ENCODE data around the gene UNG.
A peak's percentile ranks its signal among the peaks of the same experiment; 100 is the strongest.
"Not testable (repeated sequence)": the region's sequence is repeated elsewhere in the genome, so short reads cannot be mapped to it uniquely, and the experiment has no call there.

Gene UNG

GRCh38 chr12:109124878-109125648 lies 27.7 kb downstream of the UNG start:
- no peak for DNase-seq

DNA sequence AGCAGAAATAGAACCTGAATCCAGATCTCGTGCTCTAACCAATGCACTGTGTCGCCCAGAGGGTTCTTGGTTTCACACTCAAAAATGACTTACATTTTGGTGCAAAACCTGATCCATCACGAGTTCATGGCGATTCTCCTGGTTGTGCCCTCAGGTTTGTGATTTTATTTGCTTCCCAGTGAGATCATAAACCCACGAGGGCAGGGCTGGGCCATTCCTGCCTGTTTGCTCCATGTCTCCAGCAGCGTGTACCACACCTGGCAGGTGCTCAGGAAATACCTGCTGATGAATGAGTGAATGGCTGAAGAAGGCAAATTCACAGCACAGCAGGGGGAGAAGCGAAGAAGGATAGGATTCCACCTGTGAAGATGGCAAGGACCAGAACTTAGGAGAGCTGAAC lies 28.4 kb downstream of the UNG start:
- no peak for DNase-seq

GRCh38 chr12:109126784-109127183 lies 29.4 kb downstream of the UNG start:
- no peak for DNase-seq

- DNase-seq: no peak
Measured at GRCh38 chr12:109127533-109128242, 30.3 kb downstream of the UNG start.

DNA sequence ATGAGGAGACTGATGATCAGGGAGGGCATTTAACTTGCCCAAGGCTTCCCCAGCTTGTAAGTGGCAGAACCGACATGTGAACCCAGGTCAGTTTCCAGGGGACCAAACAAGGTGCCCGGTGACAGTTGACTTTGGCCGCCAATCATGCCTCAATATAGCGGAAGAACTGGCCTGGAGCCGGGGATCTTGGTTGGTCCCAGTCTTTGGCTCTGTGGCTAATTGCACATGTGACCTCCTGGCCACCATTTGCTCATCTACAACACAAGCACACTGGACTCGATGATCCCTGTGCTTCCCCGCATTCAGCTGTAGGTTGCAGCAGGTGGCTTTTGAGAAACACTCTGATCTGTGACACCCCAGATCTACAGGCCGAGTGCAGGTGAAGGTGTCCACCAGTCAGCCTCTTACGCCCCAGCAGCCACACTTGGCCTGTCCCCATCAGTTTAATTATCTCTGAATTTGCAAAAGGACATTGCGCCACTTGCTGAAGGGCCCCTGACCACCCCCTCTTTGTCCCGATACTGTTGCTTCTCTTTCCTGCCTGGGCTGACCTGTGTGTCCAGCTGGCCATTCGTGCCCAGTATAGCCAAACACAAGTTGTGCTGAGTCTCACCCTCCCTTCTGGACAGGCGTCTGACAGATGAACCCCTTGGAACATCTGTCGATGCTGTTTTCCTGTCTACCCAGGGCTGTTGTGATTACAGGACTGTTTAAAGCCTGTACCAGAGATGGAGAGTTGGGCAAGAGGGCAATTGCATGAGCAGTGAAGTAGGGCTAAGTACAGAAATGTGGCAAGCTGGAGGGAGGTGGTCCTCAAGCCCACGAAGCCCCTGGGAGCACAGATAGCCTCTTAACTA lies 33.1 kb downstream of the UNG start:
- DNase-seq: no peak

DNA sequence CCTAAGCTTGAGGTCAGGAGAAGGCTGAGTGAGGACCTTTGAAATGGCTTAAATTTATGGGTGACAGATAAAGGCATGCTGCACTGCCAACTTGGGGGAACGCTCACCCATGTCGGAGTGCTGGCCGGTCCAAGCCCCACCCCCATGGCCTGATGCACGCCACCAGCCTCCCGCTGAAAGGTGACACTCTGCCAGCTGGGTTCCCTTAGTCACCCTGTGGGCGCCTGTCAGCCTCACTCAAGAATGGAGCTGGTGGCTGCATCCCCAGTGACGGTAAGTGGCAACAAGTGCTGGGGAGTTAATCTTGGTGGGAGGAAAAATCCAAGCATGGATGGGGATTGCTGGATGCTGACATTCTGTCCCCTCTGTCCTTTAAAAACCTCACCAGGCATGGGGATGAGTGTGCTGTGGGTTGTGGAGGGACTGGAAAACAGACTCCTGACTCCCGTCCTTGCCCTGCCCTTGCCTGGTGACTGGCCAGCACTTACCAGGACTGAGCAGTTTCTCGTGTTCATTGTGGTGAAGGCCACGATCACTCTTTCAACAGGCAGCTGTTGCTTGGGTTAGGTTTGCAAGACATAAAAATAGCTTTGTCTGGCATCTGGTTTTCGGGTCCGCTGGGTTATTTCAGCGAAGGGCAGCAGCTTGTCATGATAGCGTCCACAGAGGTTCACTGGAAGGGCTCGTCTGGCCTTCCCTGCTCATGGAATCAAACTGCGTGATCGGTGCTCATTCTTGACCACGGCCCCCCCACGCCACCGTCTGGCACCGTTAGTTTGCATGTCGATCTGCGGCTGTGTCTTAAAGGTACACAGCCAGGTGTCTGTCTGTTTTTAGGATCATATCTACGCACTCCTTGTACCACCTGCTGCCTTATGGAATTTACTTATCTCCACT lies 34.0 kb downstream of the UNG start:
- no peak for DNase-seq

DNA sequence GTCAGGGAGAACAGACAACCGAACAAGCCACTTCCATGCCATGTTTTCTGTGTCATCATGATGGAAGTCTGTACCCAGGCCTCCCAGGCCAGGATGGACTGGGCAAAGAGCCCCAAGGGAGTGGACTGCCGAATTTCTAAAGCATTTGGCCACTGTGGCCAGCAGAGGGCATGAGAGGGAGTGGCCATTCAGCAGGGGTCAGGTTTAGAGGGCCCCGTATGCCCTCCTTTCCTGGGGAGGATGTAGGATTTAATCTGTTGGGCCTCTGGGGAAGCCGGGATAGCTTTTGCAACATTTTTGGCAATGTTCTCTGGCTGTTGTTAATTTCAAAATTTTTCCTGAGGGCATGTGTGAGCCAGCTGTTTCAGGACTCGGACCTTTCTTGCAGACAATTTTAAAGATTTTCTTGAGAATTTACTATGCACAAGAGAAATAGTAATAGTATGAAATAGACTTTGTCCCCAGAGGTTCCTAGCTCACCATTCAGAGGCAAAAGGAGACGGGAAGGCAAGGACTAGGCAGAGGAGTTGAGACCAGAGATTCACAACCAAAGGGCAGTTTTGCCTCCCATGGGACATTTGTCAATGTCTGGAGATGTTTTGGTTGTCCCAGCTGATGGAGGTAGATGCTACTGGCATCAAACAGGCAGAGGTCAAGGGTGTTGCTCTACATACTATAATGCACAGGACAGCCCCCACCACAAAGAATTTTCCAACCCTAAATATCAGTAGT lies 37.0 kb downstream of the UNG start:
- no peak for DNase-seq

DNA sequence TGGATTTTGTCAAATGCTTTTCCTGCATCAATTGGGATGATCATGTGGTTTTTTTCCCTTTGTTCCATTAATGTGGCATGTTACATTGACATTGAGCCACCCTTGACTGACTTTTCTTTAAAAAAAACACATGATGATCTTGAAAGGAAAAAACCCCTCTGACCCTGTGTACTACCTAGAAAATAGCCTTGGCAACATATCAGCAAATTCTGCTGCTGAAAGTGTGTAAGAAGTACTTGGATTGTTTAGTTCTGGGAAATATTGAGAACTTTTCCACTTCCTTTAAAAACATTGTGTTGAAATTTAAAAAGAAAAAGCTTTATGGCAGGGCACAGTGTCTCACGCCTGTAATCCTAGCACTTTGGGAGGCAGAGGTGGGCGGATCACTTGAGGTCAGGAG lies 39.7 kb downstream of the UNG start:
- DNase-seq: no peak

DNA sequence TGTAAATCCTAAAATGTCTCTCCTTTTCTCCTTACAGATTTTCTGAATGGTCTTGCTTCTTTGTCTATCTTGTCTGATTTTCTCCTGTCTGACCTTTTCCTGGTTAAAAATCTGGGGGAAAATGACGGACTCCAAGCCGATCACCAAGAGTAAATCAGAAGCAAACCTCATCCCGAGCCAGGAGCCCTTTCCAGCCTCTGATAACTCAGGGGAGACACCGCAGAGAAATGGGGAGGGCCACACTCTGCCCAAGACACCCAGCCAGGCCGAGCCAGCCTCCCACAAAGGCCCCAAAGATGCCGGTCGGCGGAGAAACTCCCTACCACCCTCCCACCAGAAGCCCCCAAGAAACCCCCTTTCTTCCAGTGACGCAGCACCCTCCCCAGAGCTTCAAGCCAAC lies 42.0 kb downstream of the UNG start:
- no peak for DNase-seq

DNA sequence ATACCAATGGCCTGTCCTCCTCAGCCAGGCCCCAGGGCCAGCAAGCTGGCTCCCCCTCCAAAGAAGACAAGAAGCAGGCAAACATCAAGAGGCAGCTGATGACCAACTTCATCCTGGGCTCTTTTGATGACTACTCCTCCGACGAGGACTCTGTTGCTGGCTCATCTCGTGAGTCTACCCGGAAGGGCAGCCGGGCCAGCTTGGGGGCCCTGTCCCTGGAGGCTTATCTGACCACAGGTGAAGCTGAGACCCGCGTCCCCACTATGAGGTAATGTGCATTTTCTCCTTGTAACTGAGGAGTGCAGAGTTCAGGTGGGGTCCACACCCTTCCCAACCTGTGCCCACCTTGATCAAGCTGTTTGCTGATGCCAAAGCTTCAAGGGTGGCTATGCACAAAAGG lies 42.4 kb downstream of the UNG start:
- DNase-seq: no peak

- no peak for DNase-seq
Measured at GRCh38 chr12:109140560-109140959, 43.2 kb downstream of the UNG start.

- DNase-seq: no peak
Measured at GRCh38 chr12:109144224-109144623, 46.8 kb downstream of the UNG start.

DNA sequence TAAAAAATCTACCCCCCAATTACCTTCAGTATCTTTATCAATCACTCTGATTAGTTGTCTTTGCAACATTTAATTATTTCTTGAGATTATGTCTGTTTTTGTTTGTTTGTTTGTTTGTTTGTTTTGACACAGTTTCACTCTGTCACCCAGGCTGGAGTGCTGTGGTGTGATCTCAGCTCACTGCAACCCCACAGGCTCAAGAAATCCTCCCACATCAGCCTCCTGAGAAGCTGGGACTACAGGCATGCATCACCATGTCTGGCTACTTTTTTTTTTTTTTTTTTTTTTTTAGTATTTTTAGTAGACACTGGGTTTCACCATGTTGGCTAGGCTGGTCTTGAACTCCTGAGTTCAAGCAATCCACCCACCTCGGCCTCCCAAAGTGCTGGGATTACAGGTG lies 49.7 kb downstream of the UNG start:
- not testable (repeated sequence) for DNase-seq

DNA sequence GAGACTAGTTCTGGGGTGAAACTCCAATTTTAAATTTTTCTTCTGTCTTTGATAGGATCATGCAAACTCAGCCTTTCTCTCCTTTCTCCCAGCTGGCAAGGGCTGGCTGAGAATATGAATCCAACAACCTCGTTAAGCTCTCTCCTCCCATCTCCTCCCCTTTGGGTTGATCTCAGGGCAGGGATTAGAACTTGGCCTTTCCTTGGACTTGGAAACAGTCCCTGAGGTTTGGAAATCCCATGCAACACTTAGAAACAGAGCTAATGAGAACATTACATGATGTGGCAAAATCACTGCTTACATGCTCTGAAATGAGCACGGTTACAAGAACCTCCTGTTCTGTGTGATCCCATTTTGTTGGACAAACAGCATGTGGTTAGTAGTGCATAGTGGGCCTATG lies 50.6 kb downstream of the UNG start:
- no peak for DNase-seq

DNA sequence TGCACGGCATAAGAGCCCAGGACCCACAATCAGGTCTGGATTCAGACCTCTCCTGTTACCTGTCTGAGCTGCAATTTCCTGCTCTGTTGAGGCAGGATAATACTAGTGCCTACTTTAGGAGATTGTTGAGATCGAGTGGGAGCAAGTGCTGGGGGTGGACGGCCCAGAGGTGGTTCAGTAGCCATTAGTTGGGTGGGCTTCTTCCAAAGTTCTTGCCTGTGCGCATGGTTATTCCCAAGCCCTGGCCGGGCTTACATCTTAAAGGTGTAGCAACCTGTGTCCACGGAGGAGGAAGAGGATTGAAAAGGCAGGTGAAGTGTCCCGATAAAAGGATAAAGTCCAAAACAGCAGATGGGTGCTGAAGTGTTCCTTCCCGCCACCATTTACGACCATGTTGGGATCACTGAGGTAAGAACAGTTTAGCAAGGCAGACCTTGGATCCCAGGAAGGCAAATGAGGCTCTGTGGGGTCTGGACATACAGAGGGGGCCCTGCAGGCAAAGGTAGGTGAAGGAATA lies 52.8 kb downstream of the UNG start:
- no peak for DNase-seq

DNA sequence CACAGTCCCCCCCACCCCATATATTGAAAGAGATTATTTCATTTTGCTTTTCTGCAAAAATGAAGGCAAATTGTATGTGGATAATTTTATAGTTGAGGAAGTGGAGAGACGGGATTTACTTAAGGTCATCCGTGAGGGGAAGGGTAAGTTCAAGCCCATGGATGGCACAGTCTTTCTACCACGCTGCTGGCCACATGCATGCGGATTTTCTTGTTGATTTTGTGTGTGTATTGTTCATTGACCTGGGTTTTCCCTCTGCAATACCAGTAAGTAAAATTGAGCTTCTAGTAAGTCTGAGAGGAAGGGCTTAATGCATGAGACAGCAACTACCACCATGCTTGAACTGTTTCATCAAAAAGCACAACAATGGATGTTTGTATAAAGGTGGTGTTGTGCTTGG lies 54.1 kb downstream of the UNG start:
- DNase-seq: no peak

GRCh38 chr12:109153821-109154441 lies 56.5 kb downstream of the UNG start:
- no peak for DNase-seq

DNA sequence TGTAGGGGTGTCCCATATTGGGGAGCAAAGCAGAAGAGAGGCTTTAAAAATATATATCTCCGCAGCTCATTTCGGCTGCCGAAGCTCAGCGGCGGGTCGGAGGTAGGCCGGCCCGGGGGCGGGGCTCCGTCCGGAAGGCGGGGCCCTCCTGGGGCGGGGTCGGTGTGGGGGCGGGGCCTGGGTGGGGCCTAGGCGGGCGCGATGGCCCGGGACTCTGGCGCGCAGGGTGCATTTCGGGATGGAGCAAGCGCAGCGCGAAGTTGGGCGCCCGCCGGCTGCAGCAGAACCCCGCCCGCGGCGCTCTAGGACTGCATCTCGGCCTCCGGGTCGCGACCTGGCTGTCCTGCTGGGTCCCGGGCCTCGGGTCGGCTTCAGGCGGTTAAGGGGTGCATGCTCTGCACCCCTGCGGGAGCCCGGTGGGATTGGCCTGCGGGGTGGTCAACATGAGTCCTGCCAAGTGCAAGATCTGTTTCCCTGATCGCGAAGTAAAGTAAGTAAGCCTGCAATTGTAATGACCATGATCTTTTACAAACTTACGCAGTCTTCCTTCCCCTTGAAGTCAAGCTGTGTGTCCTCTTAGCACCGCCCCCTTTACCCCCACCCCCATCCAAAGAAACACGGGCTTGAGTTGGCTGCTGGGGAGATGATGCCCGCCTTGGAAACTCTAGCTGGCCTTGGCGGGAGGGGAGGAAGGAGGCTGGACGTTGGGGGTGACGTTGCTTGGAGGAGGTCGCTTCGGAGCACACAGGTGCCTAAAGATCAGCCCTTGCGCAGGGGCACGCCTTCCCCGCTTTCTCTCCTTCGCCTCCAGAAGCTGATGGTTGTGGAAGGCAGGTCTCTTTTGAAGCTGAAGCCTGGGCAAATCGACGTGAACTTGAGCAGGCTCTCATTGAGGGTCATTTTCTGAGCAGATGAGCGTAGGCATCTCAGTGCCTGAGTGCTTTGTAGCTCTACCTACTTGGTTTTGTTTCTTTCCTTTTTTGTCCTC lies 57.3 kb downstream of the UNG start:
- DNase-seq: peak; percentile 78

GRCh38 chr12:109156036-109156435 lies 58.6 kb downstream of the UNG start:
- DNase-seq: no peak

GRCh38 chr12:109156586-109156985 lies 59.2 kb downstream of the UNG start:
- no peak for DNase-seq

All from stimulated activated CD4-positive, alpha-beta T cell treated with anti-CD3 and anti-CD28 coated beads, Interleukin-4, amount 100 ng/mL, for 24 hours (primary cell).